HCT116 (cell line): Measurements from ENCODE around the gene GPS2. TPM values are rescaled to one million over a fixed set of nuclear protein-coding genes. Genes with fewer than 3 reads are reported as not detected.
A peak's percentile ranks its signal among the peaks of the same experiment; 100 is the strongest.

Source experiments
- ATAC-seq: fragments of 200-7000 bp; cut with Tn5 transposase; 2 replicates; pipeline ENCODE4 v1.9.1; 2020; ENCODE audit warnings: mild to moderate bottlenecking, moderate library complexity
- BruUV-seq: library from RNA; stranded (reverse); fragments of 400-500 nt; replicated peaks from 2 replicates; lab custom pipeline; 2021; lab: Mats Ljungman, UMichigan
- CTCF ChIA-PET: fragments of 300-600 bp; sonication (Branson Sonifier 250); formaldehyde crosslinking; loops from one replicate; lab custom pipeline; 2021; ENCODE audit warnings: antibody characterized with exemption; lab: Charles Lee
- POLR2A ChIA-PET: fragments of 300-600, 350-600 bp; sonication (Branson Sonifier 250); formaldehyde crosslinking; loops from one replicate; lab custom pipeline; 2021; ENCODE audit warnings: antibody characterized with exemption; lab: Charles Lee
- RAD21 ChIA-PET, 2 experiments: fragments of 300-600 bp; sonication (Branson Sonifier 250); formaldehyde crosslinking; loops; one replicate each; lab custom pipeline; 2023; ENCODE audit warnings: low total read pairs in 2 of 2; ENCODE audit not compliant: uncharacterized antibody in 2 of 2, unreplicated experiment in 2 of 2, low non-redundant PET in 1 of 2; lab: Charles Lee
- DNase-seq: peaks from one replicate; pipeline ENCODE4 v3.0.0-alpha.2; 2010; ENCODE audit warnings: low read depth, low spot score
- H2AFZ ChIP-seq: fragments of 200-600 bp; shearing (Covaris generic), sonication (generic); 2 replicates; pipeline ENCODE4 v1.6.1; 2017; ENCODE audit warnings: low read depth, mixed run types, mixed read lengths, antibody characterized with exemption, low read length; ENCODE audit not compliant: poor library complexity, severe bottlenecking
- H3K27ac ChIP-seq: 2 replicates; pipeline ENCODE4 v1.5.1; 2012; ENCODE audit warnings: low read depth, low read length
- H3K27me3 ChIP-seq: fragments of 200-600 bp; sonication (generic); 2 replicates; pipeline ENCODE4 v1.6.1; 2016; ENCODE audit warnings: mixed run types, low read length, mixed read lengths; ENCODE audit not compliant: insufficient read depth
- H3K36me3 ChIP-seq, 2 experiments: fragments of 200-500 bp in 1 of 2; fragments of 200-600 bp in 1 of 2; sonication (Bioruptor generic) in 1 of 2; sonication (generic) in 1 of 2; 2 replicates each; pipeline versions ENCODE4 v1.5.1 to v1.6.1; 2014 to 2016; ENCODE audit warnings: low read length in 2 of 2, inconsistent platforms in 1 of 2, mixed read lengths in 1 of 2, mixed run types in 1 of 2; ENCODE audit not compliant: insufficient read depth in 2 of 2, control insufficient read depth in 1 of 2
- H3K4me1 ChIP-seq, 2 experiments: fragments of 200-600 bp in 1 of 2; sonication (generic) in 1 of 2; 2 replicates each; pipeline versions ENCODE4 v1.5.1 to v1.6.1; 2012 to 2017; ENCODE audit warnings: low read length in 2 of 2, inconsistent platforms in 1 of 2, mild to moderate bottlenecking in 1 of 2, mixed read lengths in 1 of 2, mixed run types in 1 of 2, moderate library complexity in 1 of 2; ENCODE audit not compliant: insufficient read depth in 2 of 2, control insufficient read depth in 1 of 2
- H3K4me2 ChIP-seq: fragments of 200-600 bp; sonication (generic); 2 replicates; pipeline ENCODE4 v1.6.1; 2017; ENCODE audit warnings: mixed run types, low read length, mixed read lengths
- H3K4me3 ChIP-seq, 2 experiments: fragments of 200-600 bp in 1 of 2; sonication (generic) in 1 of 2; replicated peaks in 1 of 2; 2 replicates each; pipeline ENCODE4 v1.5.1; 2011 to 2016; ENCODE audit warnings: low read length in 2 of 2, control low read depth in 1 of 2, low read depth in 1 of 2, mild to moderate bottlenecking in 1 of 2, mixed read lengths in 1 of 2, mixed run types in 1 of 2
- H3K79me2 ChIP-seq: fragments of 200-600 bp; sonication (generic); 2 replicates; pipeline ENCODE4 v1.6.1; 2017; ENCODE audit warnings: mild to moderate bottlenecking, mixed run types, low read length, moderate library complexity, mixed read lengths; ENCODE audit not compliant: insufficient read depth
- H3K9ac ChIP-seq: fragments of 200-600 bp; sonication (generic); 2 replicates; pipeline ENCODE4 v1.6.1; 2016; ENCODE audit warnings: low read length, mixed read lengths
- H3K9me2 ChIP-seq: fragments of 200-600 bp; sonication (generic), shearing (Covaris generic); 2 replicates; pipeline ENCODE4 v1.6.1; 2017; ENCODE audit warnings: mixed run types, mild to moderate bottlenecking, moderate library complexity; ENCODE audit not compliant: insufficient read depth
- H3K9me3 ChIP-seq, 2 experiments: fragments of 200-500 bp in 1 of 2; fragments of 200-600 bp in 1 of 2; sonication (Bioruptor generic) in 1 of 2; sonication (generic) in 1 of 2; 2 replicates each; pipeline ENCODE4 v1.6.1; 2014 to 2017; ENCODE audit warnings: low read length in 2 of 2, mixed read lengths in 2 of 2, inconsistent platforms in 1 of 2, low read depth in 1 of 2, mild to moderate bottlenecking in 1 of 2, mixed run types in 1 of 2, moderate library complexity in 1 of 2; ENCODE audit not compliant: control insufficient read depth in 1 of 2, insufficient read depth in 1 of 2
- H4K20me1 ChIP-seq: fragments of 200-600 bp; sonication (generic), shearing (Covaris generic); 2 replicates; pipeline ENCODE4 v1.6.1; 2017; ENCODE audit warnings: mixed run types, mild to moderate bottlenecking, moderate library complexity; ENCODE audit not compliant: insufficient read depth
- CBX3 ChIP-seq: IDR thresholded peaks from 2 replicates; pipeline ENCODE4 v1.6.1; 2012; ENCODE audit warnings: low read depth
- CEBPB ChIP-seq: IDR thresholded peaks from 2 replicates; pipeline ENCODE4 v1.6.1; 2012; ENCODE audit warnings: low read depth
- EGR1 ChIP-seq: IDR thresholded peaks from 2 replicates; pipeline ENCODE4 v1.6.1; 2012; ENCODE audit warnings: low read depth
- EZH2 ChIP-seq: fragments of 200-600 bp; sonication (generic); IDR thresholded peaks from 2 replicates; pipeline ENCODE4 v1.6.1; 2017; ENCODE audit warnings: antibody characterized with exemption, mixed run types
- FOSL1 ChIP-seq: IDR thresholded peaks from 2 replicates; pipeline ENCODE4 v1.6.1; 2012; ENCODE audit warnings: low read depth
- POLR2A ChIP-seq: IDR thresholded peaks from 2 replicates; pipeline ENCODE4 v1.7.0; 2011; ENCODE audit warnings: borderline replicate concordance; ENCODE audit not compliant: insufficient read depth, insufficient read length; ENCODE audit errors: extremely low read depth
- POLR2AphosphoS5 ChIP-seq: IDR thresholded peaks from 2 replicates; pipeline ENCODE4 v1.6.1; 2011; ENCODE audit warnings: mild to moderate bottlenecking, low read depth, low read length, moderate library complexity
- RAD21 ChIP-seq: IDR thresholded peaks from 2 replicates; pipeline ENCODE4 v1.6.1; 2012; ENCODE audit warnings: low read depth, mild to moderate bottlenecking
- SIN3A ChIP-seq: IDR thresholded peaks from 2 replicates; pipeline ENCODE4 v1.6.1; 2012; ENCODE audit warnings: low read depth
- SRF ChIP-seq: IDR thresholded peaks from 2 replicates; pipeline ENCODE4 v1.6.1; 2012; ENCODE audit warnings: low read depth
- TCF7L2 ChIP-seq: IDR thresholded peaks from 2 replicates; pipeline ENCODE4 v1.7.0; 2011; ENCODE audit warnings: borderline replicate concordance, inconsistent platforms; ENCODE audit not compliant: insufficient read depth, insufficient read length; ENCODE audit errors: extremely low read depth
- YY1 ChIP-seq: IDR thresholded peaks from 2 replicates; pipeline ENCODE4 v1.6.1; 2011; ENCODE audit warnings: low read length, low read depth, moderate library complexity, mild to moderate bottlenecking; ENCODE audit not compliant: insufficient replicate concordance; ENCODE audit errors: extremely low read depth
- ZFX ChIP-seq: fragments of 450-650 bp; IDR thresholded peaks from 2 replicates; pipeline ENCODE4 v1.6.1; 2017
- intact Hi-C: fragments of 100-400 bp; cut with micrococcal nuclease; formaldehyde crosslinking; loops from 2 replicates; pipeline ENCODE4 v1.10.0; 2022
- total RNA-seq: library from RNA; stranded (reverse); gene quantifications from one replicate; pipeline ENCODE4 v1.2.1, GENCODE V29; 2021; ENCODE audit not compliant: unreplicated experiment
- TF ChIP-seq, protein P1 (sequence below): IDR thresholded peaks from 2 replicates; pipeline ENCODE4 v1.6.1; 2011; ENCODE audit warnings: mild to moderate bottlenecking, low read length, moderate library complexity; ENCODE audit not compliant: insufficient replicate concordance; ENCODE audit errors: extremely low read depth
- TF ChIP-seq, protein P2 (sequence below): IDR thresholded peaks from 2 replicates; pipeline ENCODE4 v1.6.1; 2012; ENCODE audit warnings: low read depth
- TF ChIP-seq, protein P3 (sequence below), 3 experiments: fragments of 200-600 bp in 1 of 3; sonication (generic) in 1 of 3; IDR thresholded peaks in 2 of 3; conservative IDR thresholded peaks in 1 of 3; 2 replicates each; pipeline ENCODE4 v1.5.1; 2012 to 2017; ENCODE audit warnings: low read depth in 2 of 3, low read length in 2 of 3, antibody characterized with exemption in 1 of 3, borderline replicate concordance in 1 of 3, control low read depth in 1 of 3, mild to moderate bottlenecking in 1 of 3, mixed read lengths in 1 of 3, mixed run types in 1 of 3, moderate library complexity in 1 of 3; ENCODE audit not compliant: insufficient read depth in 1 of 3
- TF ChIP-seq, protein P4 (sequence below): IDR thresholded peaks from 2 replicates; pipeline ENCODE4 v1.6.1; 2012

GPS2 gene
- total RNA-seq, 1 experiment from 2014 or later: 61.3 TPM

DNA sequence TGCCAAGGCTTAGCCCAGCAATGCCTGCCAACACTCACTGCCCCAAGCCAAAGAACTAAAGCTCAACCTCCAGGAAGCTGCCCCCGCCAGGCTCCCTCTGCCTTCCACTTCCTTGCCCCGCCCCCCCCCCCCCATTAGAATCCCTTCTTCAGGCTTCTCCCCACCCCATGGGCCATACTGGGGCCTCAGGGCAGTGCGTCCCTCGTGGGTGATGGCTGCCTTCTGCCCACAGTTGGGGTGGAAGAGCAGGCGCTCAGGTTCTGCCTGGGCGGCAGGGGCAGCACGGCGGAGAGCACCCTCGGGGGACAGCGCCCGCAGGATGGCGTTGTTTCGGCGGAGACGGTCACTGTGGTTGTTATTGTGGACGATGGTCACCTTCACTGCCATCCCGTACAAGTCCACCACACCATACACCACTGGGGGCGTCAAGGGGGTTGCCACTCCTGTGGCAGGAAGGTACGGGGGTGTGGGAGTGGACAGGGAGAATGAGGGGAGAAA is 9.9 kb upstream of the GPS2 start (continued):
- TF ChIP-seq TCF7L2 (no peak), POLR2AphosphoS5 (no peak), RAD21 (no peak), CBX3 (no peak), SIN3A (no peak), EGR1 (no peak)
- TF ChIP-seq, protein P1, sequence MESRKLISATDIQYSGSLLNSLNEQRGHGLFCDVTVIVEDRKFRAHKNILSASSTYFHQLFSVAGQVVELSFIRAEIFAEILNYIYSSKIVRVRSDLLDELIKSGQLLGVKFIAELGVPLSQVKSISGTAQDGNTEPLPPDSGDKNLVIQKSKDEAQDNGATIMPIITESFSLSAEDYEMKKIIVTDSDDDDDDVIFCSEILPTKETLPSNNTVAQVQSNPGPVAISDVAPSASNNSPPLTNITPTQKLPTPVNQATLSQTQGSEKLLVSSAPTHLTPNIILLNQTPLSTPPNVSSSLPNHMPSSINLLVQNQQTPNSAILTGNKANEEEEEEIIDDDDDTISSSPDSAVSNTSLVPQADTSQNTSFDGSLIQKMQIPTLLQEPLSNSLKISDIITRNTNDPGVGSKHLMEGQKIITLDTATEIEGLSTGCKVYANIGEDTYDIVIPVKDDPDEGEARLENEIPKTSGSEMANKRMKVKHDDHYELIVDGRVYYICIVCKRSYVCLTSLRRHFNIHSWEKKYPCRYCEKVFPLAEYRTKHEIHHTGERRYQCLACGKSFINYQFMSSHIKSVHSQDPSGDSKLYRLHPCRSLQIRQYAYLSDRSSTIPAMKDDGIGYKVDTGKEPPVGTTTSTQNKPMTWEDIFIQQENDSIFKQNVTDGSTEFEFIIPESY: no peak

DNA sequence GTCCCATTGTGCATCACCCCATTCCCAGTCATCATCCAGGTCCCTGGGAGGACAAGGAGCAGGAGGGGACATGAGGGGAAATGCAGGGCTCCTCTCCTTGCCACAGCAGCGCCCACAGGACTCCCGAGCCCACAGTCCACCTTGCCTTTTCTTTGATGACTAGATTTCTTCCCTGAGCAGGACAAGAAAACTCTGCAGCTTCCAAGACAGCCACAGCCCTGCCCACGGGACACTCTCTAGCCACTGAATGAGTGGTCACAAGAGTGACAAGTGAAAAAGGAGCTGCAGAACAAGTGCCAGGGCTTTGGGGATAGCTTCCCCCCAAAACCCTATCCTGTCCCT is 9.2 kb upstream of the GPS2 start:
- Histone ChIP-seq H3K4me1 (peaks cover 0 to 12% of the 10 kb centered on the region in 2 experiments; a peak in 3 of 4 replicates), H2AFZ (no peak overlapping the region), H3K79me2 (peaks cover 20% of the 10 kb centered on the region; the same call in 1 of the 2 replicates), H3K9me3 (no peaks in the 10 kb centered on the region), H3K36me3 (peaks cover 24 to 50% of the 10 kb centered on the region in 2 experiments; a peak in 3 of 4 replicates), H3K4me2 (no peak overlapping the region), H3K27me3 (no peaks in the 10 kb centered on the region), H3K9me2 (no peaks in the 10 kb centered on the region), H3K27ac (peak overlapping the region; percentile 29; the same call in 1 of the 2 replicates), H3K9ac (no peak overlapping the region), H4K20me1 (no peaks in the 10 kb centered on the region), H3K4me3 (no peak overlapping the region)
- no peak for TF ChIP-seq CBX3
- no peak for TF ChIP-seq EZH2
- no peak for TF ChIP-seq CEBPB
- TF ChIP-seq, protein P2, sequence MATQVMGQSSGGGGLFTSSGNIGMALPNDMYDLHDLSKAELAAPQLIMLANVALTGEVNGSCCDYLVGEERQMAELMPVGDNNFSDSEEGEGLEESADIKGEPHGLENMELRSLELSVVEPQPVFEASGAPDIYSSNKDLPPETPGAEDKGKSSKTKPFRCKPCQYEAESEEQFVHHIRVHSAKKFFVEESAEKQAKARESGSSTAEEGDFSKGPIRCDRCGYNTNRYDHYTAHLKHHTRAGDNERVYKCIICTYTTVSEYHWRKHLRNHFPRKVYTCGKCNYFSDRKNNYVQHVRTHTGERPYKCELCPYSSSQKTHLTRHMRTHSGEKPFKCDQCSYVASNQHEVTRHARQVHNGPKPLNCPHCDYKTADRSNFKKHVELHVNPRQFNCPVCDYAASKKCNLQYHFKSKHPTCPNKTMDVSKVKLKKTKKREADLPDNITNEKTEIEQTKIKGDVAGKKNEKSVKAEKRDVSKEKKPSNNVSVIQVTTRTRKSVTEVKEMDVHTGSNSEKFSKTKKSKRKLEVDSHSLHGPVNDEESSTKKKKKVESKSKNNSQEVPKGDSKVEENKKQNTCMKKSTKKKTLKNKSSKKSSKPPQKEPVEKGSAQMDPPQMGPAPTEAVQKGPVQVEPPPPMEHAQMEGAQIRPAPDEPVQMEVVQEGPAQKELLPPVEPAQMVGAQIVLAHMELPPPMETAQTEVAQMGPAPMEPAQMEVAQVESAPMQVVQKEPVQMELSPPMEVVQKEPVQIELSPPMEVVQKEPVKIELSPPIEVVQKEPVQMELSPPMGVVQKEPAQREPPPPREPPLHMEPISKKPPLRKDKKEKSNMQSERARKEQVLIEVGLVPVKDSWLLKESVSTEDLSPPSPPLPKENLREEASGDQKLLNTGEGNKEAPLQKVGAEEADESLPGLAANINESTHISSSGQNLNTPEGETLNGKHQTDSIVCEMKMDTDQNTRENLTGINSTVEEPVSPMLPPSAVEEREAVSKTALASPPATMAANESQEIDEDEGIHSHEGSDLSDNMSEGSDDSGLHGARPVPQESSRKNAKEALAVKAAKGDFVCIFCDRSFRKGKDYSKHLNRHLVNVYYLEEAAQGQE: no peak
- no peak for TF ChIP-seq ZFX
- no peak for TF ChIP-seq YY1
- TF ChIP-seq, protein P3, sequence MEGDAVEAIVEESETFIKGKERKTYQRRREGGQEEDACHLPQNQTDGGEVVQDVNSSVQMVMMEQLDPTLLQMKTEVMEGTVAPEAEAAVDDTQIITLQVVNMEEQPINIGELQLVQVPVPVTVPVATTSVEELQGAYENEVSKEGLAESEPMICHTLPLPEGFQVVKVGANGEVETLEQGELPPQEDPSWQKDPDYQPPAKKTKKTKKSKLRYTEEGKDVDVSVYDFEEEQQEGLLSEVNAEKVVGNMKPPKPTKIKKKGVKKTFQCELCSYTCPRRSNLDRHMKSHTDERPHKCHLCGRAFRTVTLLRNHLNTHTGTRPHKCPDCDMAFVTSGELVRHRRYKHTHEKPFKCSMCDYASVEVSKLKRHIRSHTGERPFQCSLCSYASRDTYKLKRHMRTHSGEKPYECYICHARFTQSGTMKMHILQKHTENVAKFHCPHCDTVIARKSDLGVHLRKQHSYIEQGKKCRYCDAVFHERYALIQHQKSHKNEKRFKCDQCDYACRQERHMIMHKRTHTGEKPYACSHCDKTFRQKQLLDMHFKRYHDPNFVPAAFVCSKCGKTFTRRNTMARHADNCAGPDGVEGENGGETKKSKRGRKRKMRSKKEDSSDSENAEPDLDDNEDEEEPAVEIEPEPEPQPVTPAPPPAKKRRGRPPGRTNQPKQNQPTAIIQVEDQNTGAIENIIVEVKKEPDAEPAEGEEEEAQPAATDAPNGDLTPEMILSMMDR (IDR thresholded peaks at IDR 0.05 in 2 of 3, conservative IDR thresholded peaks at IDR 0.05 in 1 of 3; ENCODE audit: borderline replicate concordance in 1 of 3, insufficient read depth in 1 of 3, low read depth in 2 of 3, low read length in 2 of 3): no peak
- TF ChIP-seq POLR2A: no peak
- TF ChIP-seq FOSL1: no peak
- no peak for TF ChIP-seq SRF
- no peak for TF ChIP-seq POLR2AphosphoS5
- TF ChIP-seq, protein P4, sequence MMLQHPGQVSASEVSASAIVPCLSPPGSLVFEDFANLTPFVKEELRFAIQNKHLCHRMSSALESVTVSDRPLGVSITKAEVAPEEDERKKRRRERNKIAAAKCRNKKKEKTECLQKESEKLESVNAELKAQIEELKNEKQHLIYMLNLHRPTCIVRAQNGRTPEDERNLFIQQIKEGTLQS: no peak
- TF ChIP-seq RAD21: no peak
- no peak for TF ChIP-seq EGR1
- POLR2A ChIA-PET: no interaction called here
- no peak for ATAC-seq
- no peak for DNase-seq
- RAD21 ChIA-PET: no interaction called here
- BruUV-seq: no TSS peak
- intact Hi-C loops: no loop called here
- CTCF ChIA-PET: interaction anchor here (0.7 to 1.2 kb wide), 3 partner anchors 10 to 236 kb away, joined by 3 to 4 read pairs (median 3); no protein-coding TSS in a partner anchor
